ENCODE results near the gene EPB41L2. TPM values are rescaled to one million over a fixed set of nuclear protein-coding genes. Genes with fewer than 3 reads are reported as not detected.
A peak's percentile ranks its signal among the peaks of the same experiment; 100 is the strongest.

EPB41L2 gene
- total RNA-seq, 1 experiment from 2014 or later = 199 TPM

DNA sequence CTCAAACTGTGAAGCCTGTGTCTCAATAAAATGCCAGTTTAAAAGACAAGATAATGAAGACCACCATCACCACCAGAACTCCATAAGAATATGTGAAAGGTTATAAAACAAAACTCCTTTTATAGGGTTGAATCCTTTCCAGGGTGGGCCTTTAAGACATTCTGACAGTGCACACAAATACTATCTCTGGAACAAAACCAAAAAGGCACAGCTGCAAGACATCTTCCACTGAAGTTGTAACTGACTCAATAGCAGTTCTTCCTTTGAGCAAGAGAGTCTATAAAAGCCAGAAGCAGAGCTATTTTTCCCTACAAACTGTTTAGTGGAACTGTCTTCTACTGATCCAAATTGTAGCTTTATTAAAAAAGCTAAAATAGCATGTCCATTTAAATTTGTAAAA is 81.6 kb downstream of the EPB41L2 start:
- no TSS peak for BruUV-seq (replicated peaks)
- Histone ChIP-seq H3K4me1 (ENCODE audit: control insufficient read depth, insufficient read depth, low read length) (peaks cover 48% of the 10 kb centered on the region), H3K27me3 (ENCODE audit: control insufficient read depth, insufficient read depth, low read length) (no peaks in the 10 kb centered on the region), H3K9me3 (ENCODE audit: control insufficient read depth, insufficient read depth, low read depth, low read length) (no peaks in the 10 kb centered on the region; the same call in 1 of the 2 replicates), H3K36me3 (ENCODE audit: control insufficient read depth, insufficient read depth, low read length) (no peaks in the 10 kb centered on the region), H3K4me3 (ENCODE audit: low read depth in 2 of 2, low read length in 2 of 2) (no peak overlapping the region), H3K27ac (ENCODE audit: low read length) (no peak overlapping the region)
- no peak for TF ChIP-seq TCF7L2 (IDR thresholded peaks at IDR 0.05; ENCODE audit: low read depth, low read length)
- TF ChIP-seq, protein P1, sequence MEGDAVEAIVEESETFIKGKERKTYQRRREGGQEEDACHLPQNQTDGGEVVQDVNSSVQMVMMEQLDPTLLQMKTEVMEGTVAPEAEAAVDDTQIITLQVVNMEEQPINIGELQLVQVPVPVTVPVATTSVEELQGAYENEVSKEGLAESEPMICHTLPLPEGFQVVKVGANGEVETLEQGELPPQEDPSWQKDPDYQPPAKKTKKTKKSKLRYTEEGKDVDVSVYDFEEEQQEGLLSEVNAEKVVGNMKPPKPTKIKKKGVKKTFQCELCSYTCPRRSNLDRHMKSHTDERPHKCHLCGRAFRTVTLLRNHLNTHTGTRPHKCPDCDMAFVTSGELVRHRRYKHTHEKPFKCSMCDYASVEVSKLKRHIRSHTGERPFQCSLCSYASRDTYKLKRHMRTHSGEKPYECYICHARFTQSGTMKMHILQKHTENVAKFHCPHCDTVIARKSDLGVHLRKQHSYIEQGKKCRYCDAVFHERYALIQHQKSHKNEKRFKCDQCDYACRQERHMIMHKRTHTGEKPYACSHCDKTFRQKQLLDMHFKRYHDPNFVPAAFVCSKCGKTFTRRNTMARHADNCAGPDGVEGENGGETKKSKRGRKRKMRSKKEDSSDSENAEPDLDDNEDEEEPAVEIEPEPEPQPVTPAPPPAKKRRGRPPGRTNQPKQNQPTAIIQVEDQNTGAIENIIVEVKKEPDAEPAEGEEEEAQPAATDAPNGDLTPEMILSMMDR (IDR thresholded peaks at IDR 0.05) = no peak
- no peak for TF ChIP-seq POLR2AphosphoS5 (IDR thresholded peaks at IDR 0.05; ENCODE audit: low read depth, low read length)
- TF ChIP-seq REST (IDR thresholded peaks at IDR 0.05; ENCODE audit: insufficient read depth in 1 of 2, low read depth in 2 of 2, low read length in 1 of 2) = no peak
- TF ChIP-seq SIN3A (IDR thresholded peaks at IDR 0.05; ENCODE audit: borderline replicate concordance, insufficient read depth, low read depth, low read length) = no peak
- DNase-seq (ENCODE audit: low read depth, low spot score) = no peak
- ATAC-seq = no peak
- ChIA-PET POLR2A (no interaction called here), CTCF (interaction anchor here (0.5 kb wide), 1 partner anchor 17 kb away, joined by 3 read pairs; no protein-coding TSS in a partner anchor)
- intact Hi-C loops (cut with micrococcal nuclease; ENCODE audit: unreplicated experiment) (no loop called here), in situ Hi-C loops (cut with HindIII; ENCODE audit: low pct_unique_long_range_greater_than_20kb, low sequenced_read_pairs) (no loop called here)

DNA sequence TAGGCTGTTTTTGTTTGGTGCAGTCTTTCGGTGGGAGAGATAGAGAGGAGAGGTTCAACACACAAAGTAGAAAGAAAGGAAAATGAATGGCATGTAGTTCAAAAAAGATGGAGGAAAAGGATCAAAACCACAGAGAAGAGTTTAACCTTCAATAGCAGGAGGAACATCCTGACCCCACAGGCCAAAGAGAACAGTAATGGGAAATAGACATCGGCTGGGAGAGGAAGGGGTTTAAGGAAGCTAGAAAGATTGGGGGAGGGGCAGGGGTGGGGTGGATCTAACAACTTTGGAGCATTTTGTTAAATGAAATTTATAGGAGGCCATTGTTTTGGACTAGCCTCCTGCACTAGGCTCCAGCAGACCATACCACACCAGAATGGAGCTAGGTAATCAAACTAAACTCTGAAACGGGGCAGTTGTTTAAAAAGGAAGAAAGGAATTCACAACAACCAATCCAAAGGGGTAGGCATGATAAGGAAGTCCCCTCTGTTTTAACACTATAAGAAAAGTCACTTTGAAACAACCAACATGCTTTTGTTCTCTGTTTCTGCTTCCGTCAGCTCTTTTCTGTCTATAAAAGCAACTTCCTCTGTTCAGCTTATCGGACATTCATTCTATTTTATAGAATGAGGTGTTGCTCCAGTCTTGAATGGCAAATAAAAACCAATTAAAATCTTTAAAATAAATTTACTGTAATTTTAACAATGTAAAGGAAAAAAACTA is 82.6 kb downstream of the EPB41L2 start:
- in situ Hi-C loops (cut with HindIII; ENCODE audit: low pct_unique_long_range_greater_than_20kb, low sequenced_read_pairs) (no loop called here), intact Hi-C loops (cut with micrococcal nuclease; ENCODE audit: unreplicated experiment) (no loop called here)
- Histone ChIP-seq H3K36me3 (ENCODE audit: control insufficient read depth, insufficient read depth, low read length) (no peaks in the 10 kb centered on the region), H3K4me3 (ENCODE audit: low read depth in 2 of 2, low read length in 2 of 2) (no peak overlapping the region), H3K4me1 (ENCODE audit: control insufficient read depth, insufficient read depth, low read length) (peaks cover 48% of the 10 kb centered on the region), H3K9me3 (ENCODE audit: control insufficient read depth, insufficient read depth, low read depth, low read length) (no peaks in the 10 kb centered on the region; the same call in 1 of the 2 replicates), H3K27ac (ENCODE audit: low read length) (peak overlapping the region; percentile 53; the same call in 1 of the 2 replicates), H3K27me3 (ENCODE audit: control insufficient read depth, insufficient read depth, low read length) (no peaks in the 10 kb centered on the region)
- ChIA-PET CTCF (no interaction called here), POLR2A (no interaction called here)
- no peak for DNase-seq (ENCODE audit: low read depth, low spot score)
- ATAC-seq = no peak
- no TSS peak for BruUV-seq (replicated peaks)
- TF ChIP-seq, protein P1 (IDR thresholded peaks at IDR 0.05) = no peak
- no peak for TF ChIP-seq SIN3A (IDR thresholded peaks at IDR 0.05; ENCODE audit: borderline replicate concordance, insufficient read depth, low read depth, low read length)
- no peak for TF ChIP-seq REST (IDR thresholded peaks at IDR 0.05; ENCODE audit: insufficient read depth in 1 of 2, low read depth in 2 of 2, low read length in 1 of 2)
- no peak for TF ChIP-seq TCF7L2 (IDR thresholded peaks at IDR 0.05; ENCODE audit: low read depth, low read length)
- no peak for TF ChIP-seq POLR2AphosphoS5 (IDR thresholded peaks at IDR 0.05; ENCODE audit: low read depth, low read length)
